ENCODE data around the gene TXN. TPM values are rescaled to one million over a fixed set of nuclear protein-coding genes. Genes with fewer than 3 reads are reported as not detected.

The TXN gene
- total RNA-seq, 4 donors from 2014 or later, result 472 to 921 (median 819) TPM

GRCh38 chr9:110266795-110267194 lies 10.5 kb upstream of the TXN start:
- H3K9me3 ChIP-seq, result no peaks in the 10 kb centered on the region
- 32 to 80% methylated on average over 1 of the region's 1 CpG for WGBS, 2 donors

GRCh38 chr9:110261632-110262031 lies 5.3 kb upstream of the TXN start:
- Histone ChIP-seq H3K4me3 (no peak overlapping the region), H3K4me1 (peaks cover 15 to 26% (median 15%) of the 10 kb centered on the region in 3 donors), H3K9me3 (no peaks in the 10 kb centered on the region), H3K36me3 (no peaks in the 10 kb centered on the region), H3K27ac (no peak overlapping the region), H3K27me3 (no peaks in the 10 kb centered on the region)
- intact Hi-C loops (cut with DNase I), result no loop called here
- 74 to 84% methylated on average over 5 of the region's 5 CpGs for WGBS, 2 donors
- TF ChIP-seq CTCF (IDR thresholded peaks at IDR 0.05) (no peak), POLR2A (IDR thresholded peaks at IDR 0.05) (no peak)
- DNase-seq, result no peak

More at GRCh38 chr9:110266795-110267194, 10.5 kb upstream of the TXN start:
- H3K27me3 ChIP-seq, result no peaks in the 10 kb centered on the region
- H3K4me3 ChIP-seq, result no peak overlapping the region
- TF ChIP-seq POLR2A (IDR thresholded peaks at IDR 0.05) (no peak), CTCF (IDR thresholded peaks at IDR 0.05) (no peak)
- H3K4me1 ChIP-seq, result peaks cover 0 to under 1% (median 0%) of the 10 kb centered on the region in 3 donors
- intact Hi-C loops (cut with DNase I), result no loop called here
- DNase-seq, result no peak
- no peaks in the 10 kb centered on the region for H3K36me3 ChIP-seq
- no peak overlapping the region for H3K27ac ChIP-seq

GRCh38 chr9:110260911-110261310 lies 4.6 kb upstream of the TXN start:
- no peaks in the 10 kb centered on the region for H3K27me3 ChIP-seq
- intact Hi-C loops (cut with DNase I), result no loop called here

GRCh38 chr9:110259566-110259965 lies 3.3 kb upstream of the TXN start:
- intact Hi-C loops (cut with DNase I), result no loop called here
- Histone ChIP-seq H3K36me3 (no peaks in the 10 kb centered on the region), H3K27ac (no peak overlapping the region), H3K9me3 (no peaks in the 10 kb centered on the region), H3K4me1 (peaks cover 15 to 32% (median 15%) of the 10 kb centered on the region in 3 donors), H3K27me3 (no peaks in the 10 kb centered on the region), H3K4me3 (no peak overlapping the region)
- DNase-seq, result no peak
- TF ChIP-seq CTCF (IDR thresholded peaks at IDR 0.05), result no peak
- TF ChIP-seq POLR2A (IDR thresholded peaks at IDR 0.05), result no peak
- 89 to 94% methylated on average over 2 of the region's 2 CpGs for WGBS, 2 donors

More at GRCh38 chr9:110260911-110261310, 4.6 kb upstream of the TXN start:
- Histone ChIP-seq H3K36me3 (no peaks in the 10 kb centered on the region), H3K4me3 (no peak overlapping the region), H3K9me3 (no peaks in the 10 kb centered on the region), H3K27ac (no peak overlapping the region), H3K4me1 (peaks cover 15 to 26% (median 15%) of the 10 kb centered on the region in 3 donors)
- TF ChIP-seq CTCF (IDR thresholded peaks at IDR 0.05) (no peak), POLR2A (IDR thresholded peaks at IDR 0.05) (no peak)
- no peak for DNase-seq
- WGBS, 2 donors, result 43 to 44% methylated on average over 4 of the region's 4 CpGs

- 85 to 91% methylated on average over 3 of the region's 3 CpGs for WGBS, 2 donors
- H3K36me3 ChIP-seq, result no peaks in the 10 kb centered on the region
- peaks cover 15 to 41% (median 23%) of the 10 kb centered on the region in 3 donors for H3K4me1 ChIP-seq
- DNase-seq, result no peak
- TF ChIP-seq POLR2A (IDR thresholded peaks at IDR 0.05), result no peak
- TF ChIP-seq CTCF (IDR thresholded peaks at IDR 0.05), result no peak
- no peaks in the 10 kb centered on the region for H3K27me3 ChIP-seq
- intact Hi-C loops (cut with DNase I), result no loop called here
- H3K27ac ChIP-seq, result peak overlapping the region in 2 of 4 donors; percentile 98 to 99
- no peaks in the 10 kb centered on the region for H3K9me3 ChIP-seq
- H3K4me3 ChIP-seq, result no peak overlapping the region
Measured at GRCh38 chr9:110258690-110259091, 2.4 kb upstream of the TXN start.

All from esophagus squamous epithelium (tissue), 5 donors.